GM12878 (cell line): Measurements from ENCODE around the gene DCAF8. TPM values are rescaled to one million over a fixed set of nuclear protein-coding genes. Genes with fewer than 3 reads are reported as not detected.

Source experiments
- ATAC-seq: fragments of 200-7000 bp; cut with Tn5 transposase; 3 replicates; pipeline ENCODE4 v1.9.1; 2020; ENCODE audit warnings: mild to moderate bottlenecking, moderate library complexity
- BruUV-seq: library from RNA; stranded (reverse); fragments of 400-500 nt; replicated peaks from 2 replicates; lab custom pipeline; 2021; lab: Mats Ljungman, UMichigan
- CTCF ChIA-PET: fragments of 300-600 bp; sonication (Branson Sonifier 250); formaldehyde crosslinking; extraction: SDS; loops from one replicate; lab custom pipeline; 2021; ENCODE audit warnings: inconsistent platforms; lab: Yijun Ruan, JAX
- POLR2A ChIA-PET: fragments of 350-600 bp; formaldehyde crosslinking; extraction: SDS; loops from one replicate; lab custom pipeline; 2021; ENCODE audit warnings: inconsistent platforms; lab: Charles Lee
- RAD21 ChIA-PET: fragments of 300-600 bp; sonication (Branson Sonifier 250); formaldehyde crosslinking; loops from one replicate; lab custom pipeline; 2023; ENCODE audit warnings: antibody characterized with exemption; ENCODE audit not compliant: unreplicated experiment; lab: Charles Lee
- SMC1A ChIA-PET: fragments of 300-600 bp; sonication (Branson Sonifier 250); formaldehyde crosslinking; loops from one replicate; lab custom pipeline; 2023; ENCODE audit not compliant: unreplicated experiment, uncharacterized antibody; lab: Charles Lee
- DNase-seq: peaks from one replicate; pipeline ENCODE4 v3.0.0-alpha.2; 2011; ENCODE audit warnings: low read depth, low spot score
- FAIRE-seq: peaks from 3 replicates; lab custom pipeline; 2011; peaks lifted over from hg19 to GRCh38; lab: Jason Lieb, UNC
- H2AFZ ChIP-seq: 2 replicates; pipeline ENCODE4 v1.6.0; 2011; ENCODE audit warnings: low read depth, low read length, control low read depth; ENCODE audit not compliant: control insufficient read depth
- H3K27ac ChIP-seq: 2 replicates; pipeline ENCODE4 v1.5.1; 2011; ENCODE audit warnings: control low read depth; ENCODE audit not compliant: control insufficient read depth, insufficient read depth
- H3K27me3 ChIP-seq, 2 experiments: replicated peaks in 1 of 2; 2 replicates each; pipeline versions ENCODE4 v1.6.0 to v1.6.1; 2011; ENCODE audit warnings: low read length in 1 of 2; ENCODE audit not compliant: control insufficient read depth in 2 of 2, insufficient read depth in 2 of 2
- H3K36me3 ChIP-seq, 2 experiments: 2 replicates each; pipeline ENCODE4 v1.5.1; 2011; ENCODE audit warnings: low read length in 1 of 2; ENCODE audit not compliant: control insufficient read depth in 2 of 2, insufficient read depth in 2 of 2
- H3K4me1 ChIP-seq: 2 replicates; pipeline ENCODE4 v1.6.1; 2011; ENCODE audit warnings: mild to moderate bottlenecking, low read length, moderate library complexity, mixed read lengths; ENCODE audit not compliant: control insufficient read depth, insufficient read depth
- H3K4me2 ChIP-seq: 2 replicates; pipeline ENCODE4 v1.6.0; 2011; ENCODE audit warnings: control low read depth; ENCODE audit not compliant: control insufficient read depth, insufficient read depth
- H3K4me3 ChIP-seq: fragments of 200-600 bp; sonication (generic); 2 replicates; pipeline ENCODE4 v1.5.1; 2016
- H3K79me2 ChIP-seq: 2 replicates; pipeline ENCODE4 v1.6.0; 2011; ENCODE audit warnings: low read length; ENCODE audit not compliant: control insufficient read depth, insufficient read depth
- H3K9ac ChIP-seq: 2 replicates; pipeline ENCODE4 v1.8.0; 2011; ENCODE audit warnings: low read length, control low read depth, mixed read lengths; ENCODE audit not compliant: control insufficient read depth, insufficient read depth
- H3K9me3 ChIP-seq: replicated peaks from 3 replicates; pipeline ENCODE4 v1.5.1; 2011; ENCODE audit warnings: mild to moderate bottlenecking, low read length; ENCODE audit not compliant: control insufficient read depth, insufficient read depth
- H4K20me1 ChIP-seq: 2 replicates; pipeline ENCODE4 v1.6.0; 2011; ENCODE audit not compliant: control insufficient read depth, insufficient read depth
- BACH1 ChIP-seq: fragments of 450-650 bp; IDR thresholded peaks from 2 replicates; pipeline ENCODE4 v1.6.1; 2017; ENCODE audit warnings: mild to moderate bottlenecking, borderline replicate concordance
- CREB1 ChIP-seq: IDR thresholded peaks from 2 replicates; pipeline ENCODE4 v1.6.1; 2012; ENCODE audit warnings: low read depth, mild to moderate bottlenecking, inconsistent platforms
- EED ChIP-seq: sonication (generic); IDR thresholded peaks from 2 replicates; pipeline ENCODE4 v1.6.1; 2016; ENCODE audit warnings: antibody characterized with exemption, low read depth
- EZH2 ChIP-seq: IDR thresholded peaks from 2 replicates; pipeline ENCODE4 v1.6.1; 2012; ENCODE audit warnings: low read depth, mild to moderate bottlenecking, control low read depth, inconsistent platforms, low read length, borderline replicate concordance; ENCODE audit not compliant: control insufficient read depth
- FOS ChIP-seq: IDR thresholded peaks from 3 replicates; pipeline ENCODE4 v1.6.1; 2011; ENCODE audit warnings: borderline replicate concordance; ENCODE audit not compliant: insufficient read length; ENCODE audit errors: extremely low read depth
- KAT2A ChIP-seq: conservative IDR thresholded peaks from 2 replicates; pipeline ENCODE4 v1.6.1; 2011; ENCODE audit warnings: low read depth, low read length; ENCODE audit not compliant: control insufficient read depth
- MEF2B ChIP-seq: fragments of 450-650 bp; IDR thresholded peaks from 2 replicates; pipeline ENCODE4 v1.6.1; 2018; ENCODE audit warnings: mild to moderate bottlenecking, moderate library complexity; ENCODE audit not compliant: partially characterized antibody, poor library complexity, severe bottlenecking
- POLR2AphosphoS5 ChIP-seq: IDR thresholded peaks from 2 replicates; pipeline ENCODE4 v1.6.1; 2011; ENCODE audit warnings: mild to moderate bottlenecking, low read length, inconsistent platforms
- POU2F2 ChIP-seq: IDR thresholded peaks from 3 replicates; pipeline ENCODE4 v1.6.1; 2011; ENCODE audit warnings: low read depth, mild to moderate bottlenecking, low read length, borderline replicate concordance
- RBBP5 ChIP-seq: fragments of 200-600 bp; sonication (generic); conservative IDR thresholded peaks from 2 replicates; pipeline ENCODE4 v1.6.1; 2016
- SIX5 ChIP-seq: IDR thresholded peaks from 2 replicates; pipeline ENCODE4 v1.6.1; 2011; ENCODE audit warnings: mild to moderate bottlenecking, low read depth, low read length, moderate library complexity; ENCODE audit not compliant: severe bottlenecking
- SRF ChIP-seq, 2 experiments: IDR thresholded peaks; 2 replicates each; pipeline ENCODE4 v1.6.1; 2011; ENCODE audit warnings: low read depth in 2 of 2, low read length in 2 of 2, mild to moderate bottlenecking in 1 of 2, moderate library complexity in 1 of 2
- ZNF622 ChIP-seq: fragments of 450-650 bp; IDR thresholded peaks from 2 replicates; pipeline ENCODE4 v1.6.1; 2017; ENCODE audit warnings: mild to moderate bottlenecking, inconsistent platforms
- ZZZ3 ChIP-seq: IDR thresholded peaks from 2 replicates; pipeline ENCODE4 v1.6.1; 2011; ENCODE audit warnings: low read depth; ENCODE audit not compliant: control insufficient read depth, insufficient read length
- WGBS: methylation state at CpG from one replicate; pipeline ENCODE4 v1.1.6; 2016; ENCODE audit warnings: low lambda C conversion rate; ENCODE audit not compliant: insufficient replicate concordance, insufficient coverage; ENCODE audit errors: missing lambda C conversion rate; 5-methylcytosine and 5-hydroxymethylcytosine counted together
- in situ Hi-C: fragments of 300-500 bp; cut with MboI; formaldehyde crosslinking; loops from 9 replicates; pipeline ENCODE4 v1.14.3; 2018; ENCODE audit warnings: mixed read lengths
- intact Hi-C: fragments of 100-400 bp; cut with micrococcal nuclease; formaldehyde crosslinking; loops from one replicate; pipeline ENCODE4 v1.14.2; 2022; ENCODE audit not compliant: unreplicated experiment
- polyA plus RNA-seq, 11 experiments: library from polyadenylated mRNA; depleted of rRNA in 4 of 11; unstranded in 6 of 11; stranded (reverse) in 5 of 11; fragments of >200 nt; fragmentation: Nextera tagmentation in 4 of 11; fragmentation: Illumina TruSeq in 1 of 11; extraction: Ambion mirVana in 4 of 11; extraction: Trizol in 1 of 11; gene quantifications; 1 replicate in 1 of 11; 2 replicates in 10 of 11; pipeline versions ENCODE4 v1.2.1 to v1.2.3, GENCODE V29; 2011 to 2016; ENCODE audit warnings: inconsistent platforms in 2 of 11, missing spikeins in 2 of 11, low read depth in 1 of 11
- total RNA-seq, 4 experiments: library from RNA; depleted of rRNA in 3 of 4; stranded (reverse); fragments of >200 nt in 3 of 4; fragmentation: Illumina TruSeq in 1 of 4; extraction: Trizol in 1 of 4; gene quantifications; 2 replicates each; pipeline versions ENCODE4 v1.2.1 to v1.2.3, GENCODE V29; 2013 to 2021
- TF ChIP-seq, protein P1 (sequence below): fragments of 450-650 bp; formaldehyde crosslinking; IDR thresholded peaks from 2 replicates; pipeline ENCODE4 v1.4.0; 2020; ENCODE audit warnings: mild to moderate bottlenecking, moderate library complexity

DCAF8 gene
- total and polyA plus RNA-seq, 10 of the 15 experiments (the other 5 are each of a cell fraction or from before 2014, with no cell fraction given): 10.4 to 152 (median 84.6) TPM

DNA sequence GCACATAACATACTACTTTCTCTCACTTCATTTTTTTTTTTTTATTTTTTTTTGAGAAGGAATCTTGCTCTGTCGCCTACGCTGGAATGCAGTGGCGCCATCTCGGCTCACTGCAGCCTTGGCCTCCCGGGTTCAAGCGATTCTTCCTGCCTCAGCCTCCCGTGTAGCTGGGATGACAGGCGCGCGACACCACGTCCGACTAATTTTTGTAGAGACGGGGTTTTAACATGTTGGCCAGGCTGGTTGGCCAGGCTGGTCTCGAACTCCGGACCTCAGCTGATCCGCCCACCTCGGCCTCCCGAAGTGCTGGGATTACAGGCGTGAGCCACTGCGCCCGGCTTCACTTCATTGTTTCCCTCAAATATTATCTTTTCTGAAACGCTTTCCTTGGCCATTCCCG, 23.2 kb upstream of the DCAF8 start:
- SMC1A ChIA-PET: interaction anchor here (0.6 to 2.6 kb wide), 14 partner anchors 8 to 280 kb away, joined by 3 to 21 read pairs (median 6); partner anchors contain the start of genes DCAF8 and IGSF8
- no peak for TF ChIP-seq POU2F2
- no peak for TF ChIP-seq RBBP5
- TF ChIP-seq FOS: no peak
- no peak for TF ChIP-seq SIX5
- TF ChIP-seq ZNF622: no peak
- TF ChIP-seq, protein P1, sequence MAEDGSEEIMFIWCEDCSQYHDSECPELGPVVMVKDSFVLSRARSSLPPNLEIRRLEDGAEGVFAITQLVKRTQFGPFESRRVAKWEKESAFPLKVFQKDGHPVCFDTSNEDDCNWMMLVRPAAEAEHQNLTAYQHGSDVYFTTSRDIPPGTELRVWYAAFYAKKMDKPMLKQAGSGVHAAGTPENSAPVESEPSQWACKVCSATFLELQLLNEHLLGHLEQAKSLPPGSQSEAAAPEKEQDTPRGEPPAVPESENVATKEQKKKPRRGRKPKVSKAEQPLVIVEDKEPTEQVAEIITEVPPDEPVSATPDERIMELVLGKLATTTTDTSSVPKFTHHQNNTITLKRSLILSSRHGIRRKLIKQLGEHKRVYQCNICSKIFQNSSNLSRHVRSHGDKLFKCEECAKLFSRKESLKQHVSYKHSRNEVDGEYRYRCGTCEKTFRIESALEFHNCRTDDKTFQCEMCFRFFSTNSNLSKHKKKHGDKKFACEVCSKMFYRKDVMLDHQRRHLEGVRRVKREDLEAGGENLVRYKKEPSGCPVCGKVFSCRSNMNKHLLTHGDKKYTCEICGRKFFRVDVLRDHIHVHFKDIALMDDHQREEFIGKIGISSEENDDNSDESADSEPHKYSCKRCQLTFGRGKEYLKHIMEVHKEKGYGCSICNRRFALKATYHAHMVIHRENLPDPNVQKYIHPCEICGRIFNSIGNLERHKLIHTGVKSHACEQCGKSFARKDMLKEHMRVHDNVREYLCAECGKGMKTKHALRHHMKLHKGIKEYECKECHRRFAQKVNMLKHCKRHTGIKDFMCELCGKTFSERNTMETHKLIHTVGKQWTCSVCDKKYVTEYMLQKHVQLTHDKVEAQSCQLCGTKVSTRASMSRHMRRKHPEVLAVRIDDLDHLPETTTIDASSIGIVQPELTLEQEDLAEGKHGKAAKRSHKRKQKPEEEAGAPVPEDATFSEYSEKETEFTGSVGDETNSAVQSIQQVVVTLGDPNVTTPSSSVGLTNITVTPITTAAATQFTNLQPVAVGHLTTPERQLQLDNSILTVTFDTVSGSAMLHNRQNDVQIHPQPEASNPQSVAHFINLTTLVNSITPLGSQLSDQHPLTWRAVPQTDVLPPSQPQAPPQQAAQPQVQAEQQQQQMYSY (CRISPR knock-in tag): no peak
- TF ChIP-seq CREB1: no peak
- TF ChIP-seq EZH2: no peak
- no peak for TF ChIP-seq ZZZ3
- TF ChIP-seq POLR2AphosphoS5: no peak
- TF ChIP-seq SRF (IDR thresholded peaks at IDR 0.05; ENCODE audit: low read depth in 2 of 2, low read length in 2 of 2): no peak
- no peak for TF ChIP-seq EED
- TF ChIP-seq MEF2B: no peak
- no peak for TF ChIP-seq KAT2A
- no peak for TF ChIP-seq BACH1
- TF ChIP-seq, all 136 proteins: peak for 0
- no peak for ATAC-seq
- no peak overlapping the region for H3K9ac ChIP-seq
- H3K79me2 ChIP-seq: peaks cover 13% of the 10 kb centered on the region
- in situ Hi-C loops: no loop called here
- ChIA-PET CTCF (interaction anchor here (0.6 to 2.7 kb wide), 15 partner anchors 19 to 200 kb away, joined by 3 to 22 read pairs (median 4); partner anchors contain the start of gene DCAF8), POLR2A (interaction anchor here (0.7 to 2.9 kb wide), 4 partner anchors 23 to 189 kb away, joined by 3 to 29 read pairs (median 4); partner anchors contain the start of gene DCAF8), RAD21 (interaction anchor here (0.5 to 2.5 kb wide), 8 partner anchors 20 to 188 kb away, joined by 3 to 27 read pairs (median 7); partner anchors contain the start of genes DCAF8 and IGSF8)
- no peak overlapping the region for H3K27ac ChIP-seq
- H3K4me1 ChIP-seq: no peaks in the 10 kb centered on the region
- no peaks in the 10 kb centered on the region for H3K27me3 ChIP-seq
- intact Hi-C loops: loop anchor here (1.0 kb wide), 1 partner anchor 23 kb away; the partner anchor contains the start of gene DCAF8
- BruUV-seq: no TSS peak
- 0 out of 2 replicates have a peak overlapping the region, but pooled peaks have one; percentile 46 for H3K4me2 ChIP-seq
- peaks cover 9 to 11% of the 10 kb centered on the region in 2 experiments; a peak in 3 of 4 replicates for H3K36me3 ChIP-seq
- no peak for FAIRE-seq
- no peaks in the 10 kb centered on the region for H4K20me1 ChIP-seq
- no peaks in the 10 kb centered on the region for H3K9me3 ChIP-seq
- DNase-seq: no peak
- no peak overlapping the region for H2AFZ ChIP-seq
- no peak overlapping the region for H3K4me3 ChIP-seq
- WGBS: 85% methylated on average over 23 of the region's 23 CpGs
